ENCODE data around the gene CLDN4.
"Not testable (repeated sequence)": the region's sequence is repeated elsewhere in the genome, so short reads cannot be mapped to it uniquely, and the experiment has no call there.

The CLDN4 gene

GRCh38 chr7:73842067-73842976 lies 11.5 kb downstream of the CLDN4 start, which contains the start of gene METTL27:
TSS of gene METTL27 (minus strand) at chr7:73842516. CDS start at chr7:73842140, 376 bp downstream.
- peak; percentile 70 to 77 for DNase-seq (ENCODE audit: low read depth in 2 of 2, low spot score in 1 of 2)

GRCh38 chr7:73844131-73844547 lies 13.3 kb downstream of the CLDN4 start:
- DNase-seq (ENCODE audit: low read depth in 2 of 2, low spot score in 1 of 2), result no peak

- no peak for DNase-seq (ENCODE audit: low read depth in 2 of 2, low spot score in 1 of 2)
Observed at GRCh38 chr7:73844848-73845460, 14.2 kb downstream of the CLDN4 start.

GRCh38 chr7:73845701-73846195 lies 15.0 kb downstream of the CLDN4 start:
- DNase-seq (ENCODE audit: low read depth in 2 of 2, low spot score in 1 of 2), result not testable (repeated sequence)

- no peak for DNase-seq (ENCODE audit: low read depth in 2 of 2, low spot score in 1 of 2)
Observed at GRCh38 chr7:73847941-73848723, 17.3 kb downstream of the CLDN4 start.

- DNase-seq (ENCODE audit: low read depth in 2 of 2, low spot score in 1 of 2), result no peak
Observed at GRCh38 chr7:73850781-73851207, 20.0 kb downstream of the CLDN4 start.

GRCh38 chr7:73851410-73852338 lies 20.9 kb downstream of the CLDN4 start:
- no peak for DNase-seq (ENCODE audit: low read depth in 2 of 2, low spot score in 1 of 2)

GRCh38 chr7:73852500-73852899 lies 21.7 kb downstream of the CLDN4 start:
- no peak for DNase-seq (ENCODE audit: low read depth in 2 of 2, low spot score in 1 of 2)

GRCh38 chr7:73856941-73857340 lies 26.1 kb downstream of the CLDN4 start:
- no peak for DNase-seq (ENCODE audit: low read depth in 2 of 2, low spot score in 1 of 2)

- DNase-seq (ENCODE audit: low read depth in 2 of 2, low spot score in 1 of 2), result no peak
Observed at GRCh38 chr7:73858807-73859206, 28.0 kb downstream of the CLDN4 start.

- no peak for DNase-seq (ENCODE audit: low read depth in 2 of 2, low spot score in 1 of 2)
Observed at GRCh38 chr7:73860859-73861258, 30.1 kb downstream of the CLDN4 start, which contains the start of gene TMEM270. TSS of gene TMEM270 (plus strand) at chr7:73861159. CDS start at chr7:73861195, 36 bp downstream.

- DNase-seq (ENCODE audit: low read depth in 2 of 2, low spot score in 1 of 2), result no peak
Observed at GRCh38 chr7:73861305-73861704, 30.5 kb downstream of the CLDN4 start.

- no peak for DNase-seq (ENCODE audit: low read depth in 2 of 2, low spot score in 1 of 2)
Observed at GRCh38 chr7:73864981-73865711, 34.4 kb downstream of the CLDN4 start.

- no peak for DNase-seq (ENCODE audit: low read depth in 2 of 2, low spot score in 1 of 2)
Observed at GRCh38 chr7:73865738-73866445, 35.1 kb downstream of the CLDN4 start.

GRCh38 chr7:73866446-73866767 lies 35.6 kb downstream of the CLDN4 start:
- DNase-seq (ENCODE audit: low read depth in 2 of 2, low spot score in 1 of 2), result no peak

- DNase-seq (ENCODE audit: low read depth in 2 of 2, low spot score in 1 of 2), result no peak
Observed at GRCh38 chr7:73869011-73869798, 38.4 kb downstream of the CLDN4 start.

- no peak for DNase-seq (ENCODE audit: low read depth in 2 of 2, low spot score in 1 of 2)
Observed at GRCh38 chr7:73870041-73870492, 39.3 kb downstream of the CLDN4 start.

All from stimulated activated CD8-positive, alpha-beta memory T cell treated with anti-CD3 and anti-CD28 coated beads, Interleukin-4, amount 100 ng/mL, for 1 hour (primary cell).